Esophagus muscularis mucosa (tissue), 4 donors: Measurements from ENCODE around the gene IQGAP1. TPM values are rescaled to one million over a fixed set of nuclear protein-coding genes. Genes with fewer than 3 reads are reported as not detected.
"Not testable (repeated sequence)": the region's sequence is repeated elsewhere in the genome, so short reads cannot be mapped to it uniquely, and the experiment has no call there.

Source experiments
- DNase-seq: peaks from one replicate; pipeline ENCODE4 v3.0.0-alpha.2; 2017; ENCODE audit errors: extremely low spot score
- H3K27ac ChIP-seq, 4 donors: fragments of 200-600 bp; sonication (generic); replicated peaks in 1 of 4; 1 replicate in 3 of 4; 2 replicates in 1 of 4; pipeline ENCODE4 v1.5.1; 2016 to 2019; ENCODE audit warnings: mild to moderate bottlenecking in 1 of 4
- H3K27me3 ChIP-seq, 4 donors: fragments of 200-600 bp; sonication (generic); one replicate each; pipeline versions ENCODE4 v1.5.1 to v1.6.0; 2016 to 2019
- H3K36me3 ChIP-seq, 4 donors: fragments of 200-600 bp; sonication (generic); one replicate each; pipeline ENCODE4 v1.5.1; 2016 to 2019
- H3K4me1 ChIP-seq, 4 donors: fragments of 200-600 bp; sonication (generic); one replicate each; pipeline ENCODE4 v1.5.1; 2016 to 2019
- H3K4me3 ChIP-seq, 4 donors: fragments of 200-600 bp; sonication (generic); 1 replicate in 2 of 4; 2 replicates in 2 of 4; pipeline ENCODE4 v1.5.1; 2016 to 2019; ENCODE audit warnings: mild to moderate bottlenecking in 4 of 4, moderate library complexity in 1 of 4
- H3K9me3 ChIP-seq, 4 donors: fragments of 200-600 bp; sonication (generic); 1 replicate in 3 of 4; 2 replicates in 1 of 4; pipeline ENCODE4 v1.5.1; 2016 to 2019
- EP300 ChIP-seq: sonication (generic); formaldehyde crosslinking; IDR thresholded peaks from one replicate; pipeline ENCODE4 v1.6.1; 2017; ENCODE audit warnings: antibody characterized with exemption
- POLR2A ChIP-seq: fragments of 450-650 bp; IDR thresholded peaks from one replicate; pipeline ENCODE4 v1.6.1; 2017; ENCODE audit warnings: antibody characterized with exemption, moderate library complexity, mild to moderate bottlenecking, low read depth
- POLR2AphosphoS5 ChIP-seq, 2 donors: sonication (generic); formaldehyde crosslinking; IDR thresholded peaks; one replicate each; pipeline ENCODE4 v1.6.1; 2017; ENCODE audit warnings: antibody characterized with exemption in 2 of 2
- WGBS: methylation state at CpG from one replicate; pipeline ENCODE4 v1.1.5; 2018; 5-methylcytosine and 5-hydroxymethylcytosine counted together
- intact Hi-C: fragments of 100-400 bp; cut with DNase I; formaldehyde crosslinking; loops from one replicate; pipeline ENCODE4 v1.15.1; 2023
- total RNA-seq, 4 donors: library from RNA; depleted of rRNA; stranded (reverse); fragments of >200 nt; gene quantifications; one replicate each; pipeline versions ENCODE4 v1.1.0 to v1.2.1, GENCODE V29; 2016
- TF ChIP-seq, protein P1 (sequence below), 3 experiments: fragments of 200-600 bp in 2 of 3; fragments of 450-650 bp in 1 of 3; sonication (generic) in 2 of 3; IDR thresholded peaks; one replicate each; pipeline ENCODE4 v1.5.1; 2017 to 2019; ENCODE audit warnings: antibody characterized with exemption in 3 of 3, mild to moderate bottlenecking in 2 of 3, moderate library complexity in 1 of 3

Gene IQGAP1
- total RNA-seq, 4 donors from 2014 or later, result 212 to 293 (median 251) TPM

DNA sequence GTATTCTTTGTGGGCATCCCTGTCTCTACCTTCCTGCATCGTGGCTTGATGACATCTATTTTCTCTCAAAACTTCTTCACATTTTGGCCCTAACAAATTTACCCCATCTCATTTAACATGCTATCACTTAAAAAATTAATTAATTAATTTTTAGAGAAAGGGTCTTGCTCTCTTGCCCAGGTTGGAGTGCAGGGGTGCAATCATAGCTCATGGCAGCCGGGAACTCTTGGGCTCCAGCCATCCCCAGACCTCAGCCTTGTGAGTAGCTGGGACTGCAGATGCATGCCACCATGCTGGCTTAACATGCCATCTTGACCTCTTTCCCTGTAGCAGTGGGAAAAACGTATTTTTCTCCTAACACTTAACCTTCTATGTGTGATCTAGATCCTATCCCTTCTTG lies 20.6 kb downstream of the IQGAP1 start:
- intact Hi-C loops, result no loop called here
- DNase-seq, result no peak
- no peaks in the 10 kb centered on the region for H3K9me3 ChIP-seq
- peak overlapping the region in 2 of 4 donors; percentile 55 to 87 for H3K27ac ChIP-seq
- H3K36me3 ChIP-seq, result no peaks in the 10 kb centered on the region
- no peak overlapping the region for H3K4me3 ChIP-seq
- TF ChIP-seq EP300 (no peak), POLR2A (no peak), POLR2AphosphoS5 (IDR thresholded peaks at IDR 0.05) (no peak)
- TF ChIP-seq, protein P1, sequence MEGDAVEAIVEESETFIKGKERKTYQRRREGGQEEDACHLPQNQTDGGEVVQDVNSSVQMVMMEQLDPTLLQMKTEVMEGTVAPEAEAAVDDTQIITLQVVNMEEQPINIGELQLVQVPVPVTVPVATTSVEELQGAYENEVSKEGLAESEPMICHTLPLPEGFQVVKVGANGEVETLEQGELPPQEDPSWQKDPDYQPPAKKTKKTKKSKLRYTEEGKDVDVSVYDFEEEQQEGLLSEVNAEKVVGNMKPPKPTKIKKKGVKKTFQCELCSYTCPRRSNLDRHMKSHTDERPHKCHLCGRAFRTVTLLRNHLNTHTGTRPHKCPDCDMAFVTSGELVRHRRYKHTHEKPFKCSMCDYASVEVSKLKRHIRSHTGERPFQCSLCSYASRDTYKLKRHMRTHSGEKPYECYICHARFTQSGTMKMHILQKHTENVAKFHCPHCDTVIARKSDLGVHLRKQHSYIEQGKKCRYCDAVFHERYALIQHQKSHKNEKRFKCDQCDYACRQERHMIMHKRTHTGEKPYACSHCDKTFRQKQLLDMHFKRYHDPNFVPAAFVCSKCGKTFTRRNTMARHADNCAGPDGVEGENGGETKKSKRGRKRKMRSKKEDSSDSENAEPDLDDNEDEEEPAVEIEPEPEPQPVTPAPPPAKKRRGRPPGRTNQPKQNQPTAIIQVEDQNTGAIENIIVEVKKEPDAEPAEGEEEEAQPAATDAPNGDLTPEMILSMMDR (IDR thresholded peaks at IDR 0.05), result no peak
- 76% methylated on average over 3 of the region's 3 CpGs for WGBS
- H3K27me3 ChIP-seq, result no peaks in the 10 kb centered on the region
- peaks cover 57 to 77% (median 73%) of the 10 kb centered on the region in 4 donors for H3K4me1 ChIP-seq

DNA sequence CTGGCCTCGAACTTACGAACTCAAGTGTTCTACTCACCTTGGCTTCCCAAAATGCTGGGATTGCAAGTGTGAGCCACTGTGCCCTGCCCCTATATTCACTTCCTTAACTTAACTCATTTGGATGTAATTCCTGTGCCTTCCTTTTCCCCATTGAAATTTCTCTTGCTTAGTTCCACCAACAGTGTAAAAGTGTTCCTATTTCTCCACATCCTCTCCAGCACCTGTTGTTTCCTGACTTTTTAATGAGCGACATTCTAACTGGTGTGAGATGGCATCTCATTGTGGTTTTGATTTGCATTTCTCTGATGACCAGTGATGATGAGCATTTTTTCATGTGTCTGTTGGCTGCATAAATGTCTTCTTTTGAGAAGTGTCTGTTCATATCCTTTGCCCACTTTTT lies 21.5 kb downstream of the IQGAP1 start:
- H3K27ac ChIP-seq, H3K36me3 ChIP-seq, H3K9me3 ChIP-seq, intact Hi-C loops, H3K27me3 ChIP-seq, DNase-seq, H3K4me3 ChIP-seq: not testable (repeated sequence)
- WGBS, result 89% methylated on average over 3 of the region's 3 CpGs
- H3K4me1 ChIP-seq, result peaks cover 66 to 77% (median 73%) of the 10 kb centered on the region in 4 donors

DNA sequence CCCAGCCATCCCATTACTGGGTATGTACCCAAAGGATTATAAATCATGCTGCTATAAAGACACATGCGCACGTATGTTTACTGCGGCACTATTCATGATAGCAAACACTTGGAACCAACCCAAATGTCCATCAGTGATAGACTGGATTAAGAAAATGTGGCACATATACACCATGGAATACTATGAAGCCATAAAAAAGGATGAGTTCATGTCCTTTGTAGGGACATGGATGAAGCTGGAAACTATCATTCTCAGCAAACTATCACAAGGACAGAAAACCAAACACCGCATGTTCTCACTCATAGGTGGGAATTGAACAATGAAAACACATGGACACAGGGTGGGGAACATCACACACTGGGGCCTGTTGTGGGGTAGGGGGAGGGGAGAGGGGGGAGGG lies 22.3 kb downstream of the IQGAP1 start:
- intact Hi-C loops, H3K27me3 ChIP-seq, H3K27ac ChIP-seq, H3K9me3 ChIP-seq, H3K36me3 ChIP-seq, H3K4me3 ChIP-seq, DNase-seq: not testable (repeated sequence)
- peaks cover 66 to 76% (median 72%) of the 10 kb centered on the region in 4 donors for H3K4me1 ChIP-seq
- WGBS, result 98% methylated on average over 4 of the region's 4 CpGs

DNA sequence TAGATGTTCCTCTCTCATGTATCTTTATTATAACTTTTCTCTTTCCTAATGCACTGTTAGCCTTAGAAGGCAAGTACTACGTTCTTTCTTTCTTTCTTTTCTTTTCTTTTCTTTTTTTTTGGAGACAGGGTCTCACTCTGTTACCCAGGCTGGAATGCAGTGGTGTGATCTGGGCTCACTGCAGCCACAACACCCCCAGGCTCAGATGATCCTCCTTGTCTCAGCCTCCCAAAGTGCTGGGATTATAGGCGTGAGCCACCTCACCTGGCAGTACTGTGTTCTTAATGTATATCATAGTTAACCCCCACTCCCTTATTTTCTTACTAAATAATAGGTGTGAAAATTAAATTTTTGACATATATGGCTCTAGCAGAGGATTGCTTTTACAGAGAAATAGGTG lies 23.1 kb downstream of the IQGAP1 start:
- peaks cover 58 to 73% (median 69%) of the 10 kb centered on the region in 4 donors for H3K4me1 ChIP-seq
- TF ChIP-seq EP300 (no peak), POLR2AphosphoS5 (IDR thresholded peaks at IDR 0.05) (no peak), POLR2A (no peak)
- TF ChIP-seq, protein P1 (IDR thresholded peaks at IDR 0.05), result no peak
- intact Hi-C loops, result no loop called here
- DNase-seq, result no peak
- H3K4me3 ChIP-seq, result no peak overlapping the region
- no peaks in the 10 kb centered on the region for H3K9me3 ChIP-seq
- H3K36me3 ChIP-seq, result no peaks in the 10 kb centered on the region
- H3K27ac ChIP-seq, result peak overlapping the region in 1 of 4 donors; percentile 7
- no peaks in the 10 kb centered on the region for H3K27me3 ChIP-seq
- 98% methylated on average over 2 of the region's 2 CpGs for WGBS

DNA sequence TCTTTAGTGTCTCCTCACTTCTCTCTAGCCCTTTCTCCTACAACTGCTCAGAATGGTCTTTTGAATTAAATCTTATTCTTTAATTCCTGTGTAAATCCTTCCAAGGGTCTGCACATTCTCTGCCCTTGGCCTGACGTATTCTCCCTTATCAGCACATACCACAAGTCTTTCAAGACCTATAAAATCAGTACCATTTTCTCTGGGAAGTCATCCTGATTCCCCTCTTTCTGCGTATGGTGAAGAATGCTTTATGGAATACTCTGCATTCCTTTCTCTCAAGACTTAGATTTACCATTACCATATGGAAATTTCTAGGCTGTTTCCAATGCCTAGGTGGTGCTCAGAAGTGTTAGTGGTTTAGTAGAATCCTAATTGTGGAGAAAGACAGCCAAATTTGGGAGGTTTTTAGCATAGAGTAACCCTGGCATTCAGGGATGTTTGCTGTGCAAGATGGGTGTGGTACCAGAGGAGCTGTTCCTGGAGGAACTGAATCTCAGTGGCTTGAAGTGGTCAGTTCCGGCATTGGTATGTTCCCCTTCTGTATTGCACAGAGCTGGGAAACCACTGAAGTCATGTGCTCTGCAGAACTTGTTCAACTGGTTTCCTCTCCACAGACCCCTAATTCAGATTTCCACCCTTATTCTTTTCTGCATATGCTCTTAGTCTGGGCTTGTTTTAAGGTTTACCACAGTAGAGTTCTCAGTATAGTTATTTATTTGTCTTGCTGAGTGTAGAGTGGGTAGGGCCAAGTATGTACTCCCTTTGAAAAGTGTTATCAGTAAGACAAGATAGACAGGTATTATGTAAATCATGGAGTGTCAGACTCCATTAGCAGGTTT lies 24.5 kb downstream of the IQGAP1 start:
- peak overlapping the region; percentile 6 to 68 (median 38) for H3K27ac ChIP-seq
- peaks cover 46 to 60% (median 55%) of the 10 kb centered on the region in 4 donors for H3K4me1 ChIP-seq
- TF ChIP-seq, protein P1 (IDR thresholded peaks at IDR 0.05), result no peak
- no peak for TF ChIP-seq EP300
- peak in 1 of 2 donors; percentile 24 for TF ChIP-seq POLR2AphosphoS5 (IDR thresholded peaks at IDR 0.05)
- TF ChIP-seq POLR2A, result no peak
- H3K27me3 ChIP-seq, result no peaks in the 10 kb centered on the region
- 55% methylated on average over 3 of the region's 3 CpGs for WGBS
- H3K36me3 ChIP-seq, result no peaks in the 10 kb centered on the region
- H3K4me3 ChIP-seq, result no peak overlapping the region
- no peak for DNase-seq
- intact Hi-C loops, result no loop called here
- H3K9me3 ChIP-seq, result no peaks in the 10 kb centered on the region
